HG03039 (cell line): ENCODE measurements around the gene HERPUD1.
"Not testable (repeated sequence)": the region's sequence is repeated elsewhere in the genome, so short reads cannot be mapped to it uniquely, and the experiment has no call there.

ENCODE experiments used
- ATAC-seq: cut with Tn5 transposase; IDR thresholded peaks from one replicate; pipeline ENCODE4 v1.9.1; 2021; ENCODE audit warnings: mild to moderate bottlenecking, moderate library complexity; ENCODE audit not compliant: unreplicated experiment

HERPUD1 gene

GRCh38 chr16:56953006-56953405 lies 21.1 kb downstream of the HERPUD1 start:
- no peak for ATAC-seq

GRCh38 chr16:56956076-56956475 lies 24.1 kb downstream of the HERPUD1 start:
- ATAC-seq: no peak

GRCh38 chr16:56956756-56957155 lies 24.8 kb downstream of the HERPUD1 start:
- ATAC-seq: no peak

- no peak for ATAC-seq
Observed at GRCh38 chr16:56960681-56961281, 28.8 kb downstream of the HERPUD1 start.

- no peak for ATAC-seq
Observed at GRCh38 chr16:56961386-56961785, 29.4 kb downstream of the HERPUD1 start.

- no peak for ATAC-seq
Observed at GRCh38 chr16:56961851-56962281, 29.9 kb downstream of the HERPUD1 start, which contains the start of gene CETP. TSS of gene CETP (plus strand) at chr16:56961950. CDS start at chr16:56961980, 30 bp downstream.

- peak; percentile 66 for ATAC-seq
Observed at GRCh38 chr16:56964243-56965148, 32.6 kb downstream of the HERPUD1 start.

- ATAC-seq: no peak
Observed at GRCh38 chr16:56965149-56966092, 33.5 kb downstream of the HERPUD1 start.

DNA sequence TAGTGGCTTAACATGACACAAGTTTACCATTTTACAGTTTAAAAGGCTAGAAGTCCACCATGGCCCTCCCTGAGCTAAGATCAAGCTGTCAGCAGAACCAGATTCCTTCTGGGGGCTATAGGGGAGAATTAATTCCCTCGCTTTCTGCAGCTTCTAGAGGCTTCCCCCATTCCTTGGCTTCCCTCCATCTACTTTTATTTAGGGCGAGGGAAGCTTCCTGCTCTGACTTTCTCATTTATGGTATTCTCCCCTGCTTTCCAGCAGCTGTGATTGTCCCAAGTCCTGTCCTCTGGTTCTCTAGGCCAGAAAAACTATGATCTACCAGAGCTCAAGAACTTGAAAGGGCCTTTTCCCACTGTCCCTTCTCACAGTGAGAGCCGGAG lies 34.1 kb downstream of the HERPUD1 start:
- no peak for ATAC-seq

DNA sequence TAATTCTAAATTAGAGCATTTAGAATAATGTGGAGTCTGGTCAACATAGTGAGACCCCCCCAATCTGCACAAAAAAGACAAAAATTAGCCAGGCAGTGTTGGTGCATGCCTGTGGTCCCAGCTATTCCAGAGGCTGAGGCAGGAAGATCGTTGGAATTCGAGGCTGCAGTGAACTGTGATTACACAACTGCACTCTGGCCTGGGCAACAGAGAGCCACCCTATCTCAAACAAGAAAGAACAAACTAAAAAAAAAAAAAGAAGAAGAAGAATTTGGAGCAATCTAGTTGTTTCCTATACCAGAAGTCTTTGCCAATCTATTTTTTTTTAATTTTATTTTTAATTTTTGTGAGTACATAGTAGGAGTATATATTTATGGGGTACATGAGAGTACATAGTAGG lies 35.8 kb downstream of the HERPUD1 start:
- ATAC-seq: no peak

GRCh38 chr16:56969769-56970168 lies 37.8 kb downstream of the HERPUD1 start:
- ATAC-seq: no peak

DNA sequence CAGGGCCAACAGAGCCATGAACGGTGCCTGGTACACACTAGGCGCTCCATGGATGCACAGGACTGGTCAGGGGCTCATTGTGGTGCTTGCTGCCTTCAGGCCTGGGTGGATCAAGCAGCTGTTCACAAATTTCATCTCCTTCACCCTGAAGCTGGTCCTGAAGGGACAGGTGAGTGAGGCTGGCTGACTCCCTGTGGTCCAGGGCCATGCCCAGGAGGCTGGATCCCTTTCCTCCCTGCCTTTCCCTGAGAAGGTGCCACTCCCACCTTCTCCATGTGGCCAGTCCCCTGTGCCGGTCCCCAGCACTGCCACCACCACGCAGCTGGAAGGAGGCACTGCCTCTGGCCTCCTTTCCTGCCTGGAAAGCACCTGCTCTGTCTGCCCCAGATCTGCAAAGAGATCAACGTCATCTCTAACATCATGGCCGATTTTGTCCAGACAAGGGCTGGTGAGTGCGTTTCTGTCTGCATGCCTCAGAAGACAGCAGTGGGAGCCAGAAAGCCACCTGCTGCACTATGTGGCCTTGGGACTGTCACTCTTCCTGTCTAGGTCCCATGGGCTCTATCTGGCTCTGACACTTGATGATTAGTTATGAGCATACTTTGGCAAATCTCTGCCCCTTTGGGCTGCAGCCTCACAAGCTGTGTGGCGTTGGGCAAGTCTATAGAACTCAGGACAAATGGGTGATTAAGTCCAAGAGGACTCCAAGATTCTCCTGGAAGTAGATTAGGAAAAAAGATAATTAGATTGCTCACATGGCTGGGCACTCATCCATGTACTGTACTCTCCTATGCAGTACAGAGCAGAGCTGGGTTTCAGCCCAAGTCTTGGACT lies 39.2 kb downstream of the HERPUD1 start:
- peak; percentile 49 for ATAC-seq

DNA sequence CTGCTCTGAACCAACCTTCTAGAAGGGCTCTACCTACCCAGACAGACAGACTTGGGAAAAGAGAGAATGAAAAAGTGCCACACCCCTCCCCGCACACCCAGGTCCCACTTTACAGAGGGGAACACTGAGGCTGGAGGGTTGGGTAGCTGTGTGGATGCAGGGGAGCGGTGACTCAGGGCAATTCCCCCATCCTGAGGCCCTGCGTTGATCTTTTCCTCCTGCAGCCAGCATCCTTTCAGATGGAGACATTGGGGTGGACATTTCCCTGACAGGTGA lies 39.8 kb downstream of the HERPUD1 start:
- no peak for ATAC-seq

- no peak for ATAC-seq
Observed at GRCh38 chr16:56972403-56973293, 40.7 kb downstream of the HERPUD1 start.

- ATAC-seq: no peak
Observed at GRCh38 chr16:56973294-56973689, 41.4 kb downstream of the HERPUD1 start.

- not testable (repeated sequence) for ATAC-seq
Observed at GRCh38 chr16:56973899-56974298, 42.0 kb downstream of the HERPUD1 start.

- ATAC-seq: no peak
Observed at GRCh38 chr16:56974549-56975300, 42.8 kb downstream of the HERPUD1 start.

DNA sequence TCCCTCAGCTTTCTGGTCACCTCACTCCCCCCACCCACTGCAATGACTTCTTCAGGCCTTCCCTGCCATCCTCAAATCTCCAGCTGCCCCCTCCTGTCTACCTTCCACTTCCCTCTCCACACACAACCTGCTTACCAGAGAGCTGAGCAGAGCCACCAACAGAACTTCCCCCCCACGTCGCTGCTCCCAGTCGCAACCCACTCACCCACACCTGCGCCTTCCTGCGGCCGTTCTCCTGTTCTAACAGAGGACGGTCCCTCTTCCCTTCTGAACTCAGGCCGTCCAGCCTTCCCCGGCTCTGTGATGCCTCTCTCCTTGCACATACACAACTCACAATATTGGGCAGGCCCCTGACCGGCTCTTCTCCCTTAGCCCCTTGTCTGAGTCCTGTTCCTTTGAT lies 43.8 kb downstream of the HERPUD1 start:
- ATAC-seq: no peak

- ATAC-seq: no peak
Observed at GRCh38 chr16:56977216-56977615, 45.3 kb downstream of the HERPUD1 start.
